ENCODE measurements around the gene KCND2.

Gene KCND2

GRCh38 chr7:120402079-120402767, 129.2 kb downstream of the KCND2 start:
- Histone ChIP-seq H3K36me3 (ENCODE audit: control insufficient read depth, low read length) (no peaks in the 10 kb centered on the region), H3K27me3 (ENCODE audit: control insufficient read depth, low read length) (no peaks in the 10 kb centered on the region), H3K9me3 (ENCODE audit: control insufficient read depth, insufficient read depth, low read length) (no peaks in the 10 kb centered on the region), H3K4me3 (ENCODE audit: low read length) (no peak overlapping the region), H3K79me2 (ENCODE audit: control insufficient read depth, low read length) (no peaks in the 10 kb centered on the region), H4K20me1 (ENCODE audit: control insufficient read depth, insufficient read depth, low read depth, low read length) (no peaks in the 10 kb centered on the region), H3K4me1 (ENCODE audit: control insufficient read depth, low read length) (no peaks in the 10 kb centered on the region), H3F3A (ENCODE audit: control insufficient read depth, insufficient read depth) (no peaks in the 10 kb centered on the region), H3K27ac (ENCODE audit: low read depth, low read length) (no peak overlapping the region), H3K9me2 (replicated peaks; ENCODE audit: control insufficient read depth, low read length) (no peaks in the 10 kb centered on the region), H3K4me2 (ENCODE audit: low read length) (no peak overlapping the region)
- TF ChIP-seq EZH2phosphoT487 (IDR thresholded peaks at IDR 0.05; ENCODE audit: borderline replicate concordance, low read length) (no peak), CTCF (IDR thresholded peaks at IDR 0.05; ENCODE audit: low read depth, low read length, poor library complexity, severe bottlenecking) (no peak)

- Histone ChIP-seq H3K9me2 (replicated peaks; ENCODE audit: control insufficient read depth, low read length) (no peaks in the 10 kb centered on the region), H3K27ac (ENCODE audit: low read depth, low read length) (no peak overlapping the region), H3F3A (ENCODE audit: control insufficient read depth, insufficient read depth) (no peaks in the 10 kb centered on the region), H3K4me3 (ENCODE audit: low read length) (no peak overlapping the region), H3K36me3 (ENCODE audit: control insufficient read depth, low read length) (no peaks in the 10 kb centered on the region), H4K20me1 (ENCODE audit: control insufficient read depth, insufficient read depth, low read depth, low read length) (no peaks in the 10 kb centered on the region), H3K79me2 (ENCODE audit: control insufficient read depth, low read length) (no peaks in the 10 kb centered on the region), H3K9me3 (ENCODE audit: control insufficient read depth, insufficient read depth, low read length) (no peaks in the 10 kb centered on the region), H3K27me3 (ENCODE audit: control insufficient read depth, low read length) (no peaks in the 10 kb centered on the region), H3K4me2 (ENCODE audit: low read length) (no peak overlapping the region), H3K4me1 (ENCODE audit: control insufficient read depth, low read length) (no peaks in the 10 kb centered on the region)
- no peak for TF ChIP-seq CTCF (IDR thresholded peaks at IDR 0.05; ENCODE audit: low read depth, low read length, poor library complexity, severe bottlenecking)
These were observed 129.8 kb downstream of the KCND2 start for GRCh38 chr7:120402801-120403200.

- Histone ChIP-seq H3K9me3 (ENCODE audit: control insufficient read depth, insufficient read depth, low read length) (no peaks in the 10 kb centered on the region), H3K4me3 (ENCODE audit: low read length) (no peak overlapping the region), H3K79me2 (ENCODE audit: control insufficient read depth, low read length) (no peaks in the 10 kb centered on the region), H3K4me1 (ENCODE audit: control insufficient read depth, low read length) (no peaks in the 10 kb centered on the region), H3F3A (ENCODE audit: control insufficient read depth, insufficient read depth) (no peaks in the 10 kb centered on the region), H3K9me2 (replicated peaks; ENCODE audit: control insufficient read depth, low read length) (no peaks in the 10 kb centered on the region), H3K27ac (ENCODE audit: low read depth, low read length) (no peak overlapping the region), H4K20me1 (ENCODE audit: control insufficient read depth, insufficient read depth, low read depth, low read length) (no peaks in the 10 kb centered on the region), H3K4me2 (ENCODE audit: low read length) (no peak overlapping the region), H3K36me3 (ENCODE audit: control insufficient read depth, low read length) (no peaks in the 10 kb centered on the region), H3K27me3 (ENCODE audit: control insufficient read depth, low read length) (no peaks in the 10 kb centered on the region)
- TF ChIP-seq CTCF (IDR thresholded peaks at IDR 0.05; ENCODE audit: low read depth, low read length, poor library complexity, severe bottlenecking) (no peak), EZH2phosphoT487 (IDR thresholded peaks at IDR 0.05; ENCODE audit: borderline replicate concordance, low read length) (no peak)
These were observed 131.1 kb downstream of the KCND2 start for GRCh38 chr7:120404042-120404441.

Measured in DOHH2 (cell line).